A673 (cell line): ENCODE results near the gene P2RY2. TPM values are rescaled to one million over a fixed set of nuclear protein-coding genes. Genes with fewer than 3 reads are reported as not detected.
A peak's percentile ranks its signal among the peaks of the same experiment; 100 is the strongest.

Experiments
- BruUV-seq: library from RNA; stranded (reverse); fragments of 400-500 nt; replicated peaks from 2 replicates; lab custom pipeline; 2021; lab: Mats Ljungman, UMichigan
- CTCF ChIA-PET: fragments of 300-600 bp; sonication (Branson Sonifier 250); formaldehyde crosslinking; loops from one replicate; lab custom pipeline; 2022; ENCODE audit warnings: antibody characterized with exemption; lab: Charles Lee
- POLR2A ChIA-PET: fragments of 300-600 bp; sonication (Branson Sonifier 250); formaldehyde crosslinking; loops from one replicate; lab custom pipeline; 2022; ENCODE audit warnings: antibody characterized with exemption; ENCODE audit not compliant: low non-redundant PET; lab: Charles Lee
- DNase-seq: peaks from one replicate; pipeline ENCODE4 v3.0.0-alpha.2; 2015; ENCODE audit warnings: low spot score
- H3K27ac ChIP-seq: fragments of 200-600 bp; sonication (generic); 2 replicates; pipeline ENCODE4 v1.5.1; 2016; ENCODE audit warnings: mixed run types, low read depth, mild to moderate bottlenecking, mixed read lengths, antibody characterized with exemption, low read length; ENCODE audit not compliant: poor library complexity, severe bottlenecking
- H3K27me3 ChIP-seq: fragments of 200-600 bp; sonication (generic); replicated peaks from 2 replicates; pipeline ENCODE4 v1.6.1; 2017; ENCODE audit warnings: mixed run types, low read depth, mild to moderate bottlenecking, mixed read lengths, antibody characterized with exemption, low read length; ENCODE audit not compliant: insufficient read depth, poor library complexity
- H3K36me3 ChIP-seq: fragments of 200-600 bp; sonication (generic); 2 replicates; pipeline ENCODE4 v1.6.1; 2016; ENCODE audit warnings: mixed run types, mild to moderate bottlenecking, mixed read lengths, antibody characterized with exemption, low read length; ENCODE audit not compliant: insufficient read depth, poor library complexity, severe bottlenecking
- H3K4me1 ChIP-seq: fragments of 200-600 bp; sonication (generic); 2 replicates; pipeline ENCODE4 v1.6.1; 2017; ENCODE audit warnings: mixed run types, mild to moderate bottlenecking, mixed read lengths, antibody characterized with exemption, low read length; ENCODE audit not compliant: insufficient read depth, poor library complexity, severe bottlenecking
- H3K4me3 ChIP-seq: fragments of 200-600 bp; sonication (generic); 2 replicates; pipeline ENCODE4 v1.5.1; 2016; ENCODE audit warnings: low read depth, mixed run types, mild to moderate bottlenecking, mixed read lengths, low read length; ENCODE audit not compliant: poor library complexity, severe bottlenecking
- H3K9me3 ChIP-seq: fragments of 200-600 bp; sonication (generic); 2 replicates; pipeline ENCODE4 v1.6.1; 2016; ENCODE audit warnings: mixed run types, low read depth, mild to moderate bottlenecking, mixed read lengths, antibody characterized with exemption, low read length; ENCODE audit not compliant: poor library complexity, severe bottlenecking
- EZH2 ChIP-seq: fragments of 200-600 bp; sonication (generic); IDR thresholded peaks from 2 replicates; pipeline ENCODE4 v1.6.1; 2017; ENCODE audit warnings: borderline replicate concordance, low read depth, mild to moderate bottlenecking, mixed read lengths, antibody characterized with exemption, low read length; ENCODE audit not compliant: poor library complexity, severe bottlenecking
- intact Hi-C: fragments of 100-400 bp; cut with micrococcal nuclease; formaldehyde crosslinking; loops from one replicate; pipeline ENCODE4 v1.10.0; 2022; ENCODE audit not compliant: unreplicated experiment
- total RNA-seq: library from RNA; stranded (reverse); gene quantifications from 2 replicates; pipeline ENCODE4 v1.2.3, GENCODE V29; 2021
- TF ChIP-seq, protein P1 (sequence below): fragments of 300-800, 200-600 bp; sonication (generic); conservative IDR thresholded peaks from 2 replicates; pipeline ENCODE4 v1.5.1; 2017; ENCODE audit warnings: low read depth, mild to moderate bottlenecking, antibody characterized with exemption, low read length, moderate library complexity, mixed read lengths

P2RY2 gene
- total RNA-seq, 1 experiment from 2014 or later: not detected

GRCh38 chr11:73249853-73250783 lies 32.0 kb downstream of the P2RY2 start:
- Histone ChIP-seq H3K27ac (no peak overlapping the region), H3K36me3 (no peaks in the 10 kb centered on the region), H3K4me1 (no peaks in the 10 kb centered on the region), H3K27me3 (no peaks in the 10 kb centered on the region), H3K4me3 (no peak overlapping the region), H3K9me3 (no peaks in the 10 kb centered on the region)
- TF ChIP-seq EZH2: no peak
- TF ChIP-seq, protein P1, sequence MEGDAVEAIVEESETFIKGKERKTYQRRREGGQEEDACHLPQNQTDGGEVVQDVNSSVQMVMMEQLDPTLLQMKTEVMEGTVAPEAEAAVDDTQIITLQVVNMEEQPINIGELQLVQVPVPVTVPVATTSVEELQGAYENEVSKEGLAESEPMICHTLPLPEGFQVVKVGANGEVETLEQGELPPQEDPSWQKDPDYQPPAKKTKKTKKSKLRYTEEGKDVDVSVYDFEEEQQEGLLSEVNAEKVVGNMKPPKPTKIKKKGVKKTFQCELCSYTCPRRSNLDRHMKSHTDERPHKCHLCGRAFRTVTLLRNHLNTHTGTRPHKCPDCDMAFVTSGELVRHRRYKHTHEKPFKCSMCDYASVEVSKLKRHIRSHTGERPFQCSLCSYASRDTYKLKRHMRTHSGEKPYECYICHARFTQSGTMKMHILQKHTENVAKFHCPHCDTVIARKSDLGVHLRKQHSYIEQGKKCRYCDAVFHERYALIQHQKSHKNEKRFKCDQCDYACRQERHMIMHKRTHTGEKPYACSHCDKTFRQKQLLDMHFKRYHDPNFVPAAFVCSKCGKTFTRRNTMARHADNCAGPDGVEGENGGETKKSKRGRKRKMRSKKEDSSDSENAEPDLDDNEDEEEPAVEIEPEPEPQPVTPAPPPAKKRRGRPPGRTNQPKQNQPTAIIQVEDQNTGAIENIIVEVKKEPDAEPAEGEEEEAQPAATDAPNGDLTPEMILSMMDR: no peak
- POLR2A ChIA-PET: no interaction called here
- BruUV-seq: no TSS peak
- intact Hi-C loops: loop anchor here (10.0 kb wide), 1 partner anchor 525 kb away; no protein-coding TSS in a partner anchor
- DNase-seq: no peak
- CTCF ChIA-PET: no interaction called here

- H3K4me3 ChIP-seq: no peak overlapping the region
- no peaks in the 10 kb centered on the region for H3K36me3 ChIP-seq
- no TSS peak for BruUV-seq
- no peak overlapping the region for H3K27ac ChIP-seq
- intact Hi-C loops: no loop called here
- POLR2A ChIA-PET: no interaction called here
- peak; percentile 44 for DNase-seq
- CTCF ChIA-PET: interaction anchor here (0.6 to 1.4 kb wide), 2 partner anchors 8 to 10 kb away, joined by 3 to 6 read pairs; no protein-coding TSS in a partner anchor
- H3K27me3 ChIP-seq: no peaks in the 10 kb centered on the region
- H3K9me3 ChIP-seq: no peaks in the 10 kb centered on the region
- TF ChIP-seq, protein P1: peak; percentile 25; the same call in 1 of the 2 replicates
- TF ChIP-seq EZH2: no peak
- no peaks in the 10 kb centered on the region for H3K4me1 ChIP-seq
Observed at GRCh38 chr11:73252577-73253191, 34.6 kb downstream of the P2RY2 start.

DNA sequence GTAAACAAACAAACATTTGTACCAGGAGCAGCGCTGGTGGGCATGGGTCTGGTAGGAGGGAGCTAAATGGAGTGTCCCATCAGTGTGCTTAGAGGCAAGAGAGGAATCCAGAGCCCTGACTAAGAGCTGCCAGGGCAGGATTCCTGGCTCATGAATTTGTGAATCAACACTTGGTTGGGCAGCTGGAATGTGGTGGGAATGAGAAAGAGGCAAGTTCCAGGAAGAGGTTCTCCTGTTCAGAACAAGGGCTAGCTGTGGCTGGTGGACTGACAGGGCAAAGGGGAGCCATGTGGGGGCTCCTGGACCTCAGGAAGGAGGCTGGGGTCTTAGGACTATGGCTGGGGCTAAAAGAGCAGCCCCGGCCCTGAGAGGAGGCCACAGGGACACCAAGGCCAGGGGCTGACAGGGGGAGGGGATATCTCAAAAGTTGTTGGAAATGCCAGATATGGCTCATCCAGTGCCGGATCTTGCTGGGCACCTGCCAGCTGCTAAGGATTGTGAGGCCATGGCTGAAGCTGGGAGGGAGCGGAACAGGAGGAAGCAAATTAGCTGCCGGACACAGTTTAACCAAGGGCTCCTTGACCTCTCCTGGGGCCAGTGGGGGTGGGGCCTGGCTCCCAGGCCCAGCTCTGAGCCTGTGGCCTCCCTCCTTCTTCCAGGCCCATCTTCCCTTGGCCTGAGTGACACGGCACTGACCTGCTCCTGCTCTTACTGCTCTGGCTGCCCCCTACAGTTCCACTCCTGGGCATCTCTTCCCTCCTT lies 39.4 kb downstream of the P2RY2 start:
- POLR2A ChIA-PET: no interaction called here
- Histone ChIP-seq H3K27ac (no peak overlapping the region), H3K27me3 (no peaks in the 10 kb centered on the region), H3K9me3 (no peaks in the 10 kb centered on the region), H3K4me1 (no peaks in the 10 kb centered on the region), H3K36me3 (no peaks in the 10 kb centered on the region), H3K4me3 (no peak overlapping the region)
- TF ChIP-seq, protein P1: no peak
- TF ChIP-seq EZH2: no peak
- no TSS peak for BruUV-seq
- CTCF ChIA-PET: no interaction called here
- DNase-seq: no peak
- intact Hi-C loops: no loop called here
